Fibroblast of peridontal ligament (primary cell): ENCODE data around the gene GRK5.
A peak's percentile ranks its signal among the peaks of the same experiment; 100 is the strongest.

ENCODE experiments used
- DNase-seq: peaks from one replicate; pipeline ENCODE4 v3.0.0-alpha.2; 2010; ENCODE audit errors: extremely low read depth

The GRK5 gene

DNA sequence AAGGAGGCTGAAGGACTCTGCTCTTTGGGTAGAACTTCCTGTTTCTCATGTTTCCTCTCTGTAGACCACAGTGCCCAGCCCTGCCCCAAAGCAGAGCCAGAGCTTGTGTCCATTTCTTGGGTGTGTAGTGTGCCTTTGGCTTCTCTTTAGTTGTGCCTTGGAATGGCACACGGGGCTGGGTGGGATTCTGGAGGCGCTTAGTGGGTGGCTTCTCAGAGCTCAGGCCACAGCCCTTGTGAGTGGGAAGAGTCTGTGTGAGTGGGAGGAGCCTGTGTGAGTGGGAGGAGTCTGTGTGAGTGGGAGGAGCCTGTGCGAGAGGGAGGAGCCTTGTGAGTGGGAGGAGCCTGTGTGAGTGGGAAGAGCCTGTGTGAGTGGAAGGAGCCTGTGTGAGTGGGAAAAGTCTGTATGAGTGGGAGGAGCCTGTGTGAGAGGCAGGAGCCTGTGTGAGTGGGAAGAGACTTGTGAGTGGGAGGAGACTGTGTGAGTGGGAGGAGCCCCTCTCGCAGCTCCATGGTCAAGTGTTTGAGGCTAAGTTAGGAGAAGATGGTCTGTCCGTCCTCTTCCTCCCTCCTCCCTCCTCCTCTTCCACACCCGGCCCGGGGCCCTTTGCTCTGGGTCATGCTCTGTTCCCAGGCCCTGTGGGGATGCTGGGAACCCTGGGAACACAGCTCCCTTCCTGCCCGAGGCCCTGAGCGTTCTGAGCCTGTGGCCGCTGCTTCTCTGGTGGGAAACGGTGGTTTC lies 153.0 kb downstream of the GRK5 start:
- DNase-seq = no peak

DNA sequence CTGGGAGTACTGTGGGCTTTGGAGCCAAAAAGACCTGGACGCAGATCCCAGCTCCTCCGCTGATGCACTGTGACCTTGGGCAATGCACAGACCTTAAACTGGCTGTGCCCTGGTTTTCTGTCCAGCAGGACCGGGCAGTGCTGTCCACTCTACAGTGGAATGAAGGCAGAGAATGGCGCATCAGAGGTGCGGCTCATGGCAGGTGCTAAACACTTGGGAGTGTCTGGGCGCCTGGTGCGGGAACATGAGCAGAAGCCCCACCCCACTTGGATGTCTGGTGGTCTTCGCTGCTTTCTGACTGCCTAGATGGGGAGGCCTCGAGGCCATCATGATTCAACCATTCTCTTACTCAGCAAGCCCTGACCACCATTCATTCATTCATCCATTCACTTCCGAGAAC lies 153.7 kb downstream of the GRK5 start:
- DNase-seq = no peak

DNA sequence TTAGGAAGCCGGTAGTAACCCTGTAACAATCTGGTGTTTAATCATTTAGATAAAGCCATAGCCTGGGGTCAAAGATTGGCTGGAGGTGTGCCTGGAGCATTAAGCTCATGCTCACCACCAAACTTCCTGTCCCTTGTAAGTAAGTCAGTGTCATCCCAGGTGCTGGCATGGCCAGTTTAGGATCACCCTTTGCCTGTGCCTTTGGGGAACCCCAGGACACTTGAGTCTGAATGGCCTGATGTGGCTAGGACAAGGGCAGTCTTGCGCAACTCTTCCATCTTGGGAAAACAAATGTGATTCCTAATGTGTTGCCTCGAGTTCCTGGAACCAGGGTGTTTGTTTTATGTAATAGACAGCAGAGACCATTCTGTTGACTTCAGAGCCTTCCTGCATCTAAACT lies 154.8 kb downstream of the GRK5 start:
- no peak for DNase-seq

DNA sequence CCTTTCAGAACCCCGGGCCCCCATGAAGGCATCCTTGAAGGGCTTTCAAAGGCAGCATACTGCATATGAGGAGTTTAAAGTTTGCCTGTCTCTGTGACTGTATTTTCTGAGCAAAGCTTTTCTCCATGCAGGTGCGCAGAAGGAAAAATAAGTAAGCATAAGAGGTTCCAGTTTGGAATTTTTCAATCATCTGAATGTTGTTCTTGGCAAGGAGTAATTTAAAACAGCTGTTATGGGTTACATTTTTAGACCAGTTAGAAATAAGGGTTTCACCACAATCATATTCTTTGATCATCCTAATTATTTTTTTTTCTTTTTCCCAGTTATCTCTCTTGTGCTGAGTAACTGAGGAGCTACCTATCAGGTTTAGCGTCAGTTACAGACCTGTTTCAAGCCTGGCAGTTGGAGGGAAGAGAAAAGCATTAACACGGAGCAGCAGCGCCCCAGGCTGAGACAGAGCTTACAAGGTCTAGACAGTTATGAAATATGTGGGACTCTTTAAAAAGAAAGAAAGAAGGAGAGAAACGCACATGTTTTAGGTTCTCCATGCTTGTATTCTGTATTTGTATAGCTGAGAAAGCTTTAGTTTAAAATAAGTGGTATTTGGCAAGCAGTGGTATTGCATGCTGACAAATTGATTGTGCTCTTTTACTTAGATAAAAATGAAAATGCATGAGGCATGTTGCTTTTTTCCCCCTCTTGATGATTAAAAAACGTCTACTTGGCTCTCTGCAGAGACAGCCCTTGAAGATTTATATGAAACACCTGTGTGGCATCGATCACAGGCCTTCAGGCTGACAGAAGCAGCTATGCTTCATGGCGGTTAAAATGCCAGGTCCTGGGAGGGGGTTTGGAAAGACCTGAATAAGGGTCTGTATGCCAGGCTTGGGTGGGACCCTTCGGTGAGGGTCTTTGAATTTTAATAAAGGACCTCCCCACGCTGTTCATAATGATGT lies 157.6 kb downstream of the GRK5 start:
- DNase-seq = peak; percentile 60

DNA sequence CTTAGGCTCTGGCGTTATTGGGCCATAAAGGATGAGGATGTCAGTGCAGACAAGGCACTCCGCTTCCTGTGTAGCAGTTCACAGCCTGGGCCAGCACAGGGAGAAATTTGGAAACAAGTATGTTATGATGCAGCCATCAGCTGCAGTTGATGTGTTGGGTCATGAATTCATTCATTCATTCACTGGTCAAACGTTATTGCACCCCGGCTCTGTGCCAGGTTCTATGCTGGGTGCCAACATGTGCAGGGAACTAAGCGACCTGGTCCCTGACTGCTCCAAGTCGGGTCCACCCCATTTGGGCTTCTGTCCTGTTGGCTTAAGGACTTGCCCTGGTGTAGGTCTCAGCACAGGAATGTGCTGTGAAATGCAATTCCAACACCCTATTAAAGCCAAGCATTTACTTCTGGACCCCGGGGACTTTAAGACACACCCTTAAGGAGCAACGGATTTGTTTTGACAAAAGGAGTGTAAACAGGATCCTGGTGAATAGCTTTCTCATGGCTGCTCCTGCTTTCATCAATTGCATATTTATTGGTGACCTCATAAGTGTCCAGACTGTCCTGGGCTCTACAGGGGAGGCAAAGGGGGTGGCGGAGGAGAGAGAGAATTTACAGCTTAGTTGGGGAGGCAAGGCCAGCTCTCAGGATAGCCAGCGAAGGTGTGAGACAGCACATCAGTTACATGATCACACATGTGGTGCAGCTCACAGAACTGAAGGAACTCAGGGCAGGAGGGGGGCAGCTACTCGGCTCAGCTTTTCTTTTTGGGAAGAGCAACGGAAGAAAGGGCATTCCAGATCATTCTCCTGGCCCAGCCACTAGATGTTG lies 158.6 kb downstream of the GRK5 start:
- no peak for DNase-seq

DNA sequence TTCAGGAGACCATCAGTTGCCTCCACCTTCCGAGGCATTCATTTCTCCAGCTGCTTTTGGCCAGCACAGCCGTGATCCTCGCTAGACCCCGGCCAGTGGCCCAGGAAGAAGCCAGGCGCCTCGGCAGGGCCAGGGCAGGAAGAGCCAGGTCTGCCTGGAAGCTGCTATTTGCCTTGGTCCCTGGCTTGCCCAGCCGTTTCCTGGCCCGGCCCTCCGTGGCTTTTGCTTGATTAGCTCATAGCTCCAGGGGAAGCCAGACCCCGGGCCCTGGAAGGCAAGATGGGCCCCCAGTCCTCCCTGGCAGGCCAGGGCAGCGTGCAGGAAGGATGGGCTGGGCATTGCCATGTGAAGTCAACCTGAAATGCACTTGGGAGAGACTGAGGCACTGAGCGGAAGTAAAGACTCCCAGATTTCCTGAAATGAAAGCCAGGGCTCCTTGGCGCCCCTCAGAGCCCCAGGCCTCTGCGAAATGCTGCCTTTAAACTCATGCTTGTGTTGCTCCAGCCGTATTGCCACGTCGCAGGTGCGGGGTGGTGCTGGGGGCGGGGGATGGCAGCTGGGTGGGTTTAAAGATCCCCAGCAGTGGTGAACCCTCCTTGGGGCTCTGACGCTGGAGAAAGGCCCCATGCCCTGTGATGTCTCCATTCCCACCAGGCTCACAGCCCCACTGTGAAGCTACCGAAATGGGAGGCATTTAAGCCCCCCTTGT lies 160.6 kb downstream of the GRK5 start:
- no peak for DNase-seq

DNA sequence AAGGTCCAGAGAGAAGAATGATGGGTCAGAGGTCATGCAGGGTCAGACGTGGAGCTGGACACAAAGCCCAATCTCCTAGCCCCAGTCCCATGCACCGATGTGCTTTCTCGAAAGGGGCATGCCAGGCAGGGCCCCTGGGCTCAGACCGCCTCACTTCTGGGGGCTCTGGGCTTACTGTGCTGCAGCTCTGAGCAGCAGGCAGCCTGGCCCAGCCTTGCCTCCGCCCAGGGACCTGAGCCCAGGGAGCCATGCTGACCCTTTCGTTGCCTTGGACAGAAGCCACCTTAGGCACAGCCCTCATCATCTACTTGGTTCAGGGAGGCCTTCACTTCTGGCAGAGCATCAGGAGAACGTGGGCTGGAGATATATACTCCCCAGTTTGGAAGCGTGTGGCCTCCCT lies 161.2 kb downstream of the GRK5 start:
- DNase-seq = no peak

DNA sequence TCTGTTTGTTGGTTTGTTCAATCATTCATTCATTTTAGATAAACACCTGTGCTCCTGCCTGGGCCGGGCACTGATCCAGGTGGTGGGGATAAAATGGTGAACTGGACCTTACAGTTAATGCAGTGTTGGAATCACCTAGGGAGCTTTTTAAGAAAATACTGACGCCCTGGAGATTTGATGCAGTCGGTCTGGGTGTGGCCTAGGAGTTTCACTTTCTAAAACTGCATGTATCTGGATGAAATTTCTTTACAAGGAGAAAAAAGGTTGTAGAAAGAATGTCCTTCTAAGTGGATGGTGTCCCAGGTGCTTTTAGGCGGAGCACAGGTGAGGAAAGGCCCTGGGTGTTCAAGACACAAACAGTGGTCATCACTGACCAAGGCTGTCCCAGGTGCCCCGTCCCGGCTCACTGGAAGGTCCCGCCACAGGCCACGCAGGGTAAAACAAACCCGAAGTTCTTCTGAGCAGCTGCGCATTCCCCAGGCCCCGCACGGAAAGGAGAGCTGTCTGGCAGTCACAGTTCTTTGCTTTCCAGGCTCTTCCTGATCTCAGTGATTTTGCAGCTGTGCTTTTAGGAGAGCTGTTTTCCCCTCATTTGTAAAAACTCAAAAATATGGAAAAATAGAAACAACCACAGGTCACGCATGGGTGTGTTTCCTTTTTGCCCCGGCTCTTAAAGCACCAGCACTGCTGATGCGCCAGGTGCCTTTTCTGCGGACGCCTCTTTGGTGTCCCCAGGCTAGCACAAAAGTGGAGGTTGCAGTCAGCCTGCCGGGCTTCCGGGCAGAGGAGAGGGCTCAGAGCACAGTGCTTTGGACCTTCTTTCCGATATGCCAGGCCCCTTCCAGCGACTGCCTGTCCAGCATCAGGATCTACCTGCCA lies 161.9 kb downstream of the GRK5 start:
- peak; percentile 52 for DNase-seq

DNA sequence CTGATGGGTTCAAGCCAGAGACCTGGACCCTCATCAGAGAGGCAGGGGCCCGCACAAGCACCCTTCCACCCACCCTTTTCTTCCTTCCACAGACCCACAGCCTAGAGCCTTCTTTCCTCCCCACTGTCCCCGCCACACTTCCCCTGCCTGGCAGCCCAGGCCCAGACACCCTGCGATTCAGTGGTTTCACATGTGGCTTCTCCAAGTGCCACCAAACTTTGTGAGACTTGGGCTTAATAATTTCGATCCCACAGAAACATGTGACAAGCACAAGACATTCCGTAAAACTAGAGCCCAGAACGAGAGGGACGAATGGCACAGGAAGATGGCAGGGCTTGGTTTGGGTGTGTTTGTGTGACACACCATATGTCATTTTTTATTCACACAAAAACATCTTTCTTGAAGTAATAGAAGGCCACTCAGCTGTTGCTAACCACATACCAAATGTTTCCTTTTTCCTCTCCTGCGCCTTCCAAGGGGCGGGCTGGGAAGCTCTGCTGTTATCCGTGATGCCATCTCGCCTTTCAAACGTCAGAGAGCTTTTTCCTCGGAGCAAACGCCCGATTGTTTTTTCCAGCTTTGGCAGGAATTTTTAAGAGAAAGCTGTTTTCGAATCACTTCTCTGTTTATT lies 162.9 kb downstream of the GRK5 start:
- DNase-seq = peak; percentile 98

DNA sequence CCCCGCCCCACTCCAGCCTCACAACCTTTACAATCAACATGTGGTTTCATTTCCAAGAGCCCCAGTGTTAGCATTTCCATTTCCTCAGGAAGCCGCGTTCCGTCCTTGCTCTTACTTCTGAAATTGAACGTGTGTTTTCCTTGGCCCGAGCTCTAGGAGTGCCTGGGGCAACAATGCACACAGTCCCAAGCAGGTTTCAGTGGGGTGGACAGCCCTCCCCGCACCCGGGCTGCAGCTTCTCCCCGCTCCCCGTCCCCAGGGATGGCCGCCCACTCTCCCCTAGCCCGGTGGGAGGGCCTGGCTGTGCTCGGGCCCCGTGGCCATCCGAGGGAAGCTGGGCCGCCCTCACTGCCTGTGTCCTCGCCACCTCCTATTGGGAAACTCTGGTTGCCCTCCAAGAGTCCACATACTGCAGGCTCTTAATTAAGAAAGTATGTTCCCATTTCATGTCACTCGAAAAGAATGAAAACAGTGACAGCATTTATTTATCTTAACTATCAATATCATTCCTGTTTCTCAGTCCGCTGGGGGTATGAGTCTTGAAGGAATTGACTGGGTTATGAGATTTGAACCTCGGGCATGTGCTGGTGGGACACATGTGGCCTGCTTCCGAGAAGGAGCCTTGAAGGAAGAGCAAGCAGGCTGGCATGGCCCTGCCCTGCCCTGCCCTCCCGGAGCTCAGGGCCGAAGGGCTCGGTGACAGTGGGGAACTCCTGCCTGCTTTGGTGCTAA lies 163.8 kb downstream of the GRK5 start:
- DNase-seq = peak; percentile 98

DNA sequence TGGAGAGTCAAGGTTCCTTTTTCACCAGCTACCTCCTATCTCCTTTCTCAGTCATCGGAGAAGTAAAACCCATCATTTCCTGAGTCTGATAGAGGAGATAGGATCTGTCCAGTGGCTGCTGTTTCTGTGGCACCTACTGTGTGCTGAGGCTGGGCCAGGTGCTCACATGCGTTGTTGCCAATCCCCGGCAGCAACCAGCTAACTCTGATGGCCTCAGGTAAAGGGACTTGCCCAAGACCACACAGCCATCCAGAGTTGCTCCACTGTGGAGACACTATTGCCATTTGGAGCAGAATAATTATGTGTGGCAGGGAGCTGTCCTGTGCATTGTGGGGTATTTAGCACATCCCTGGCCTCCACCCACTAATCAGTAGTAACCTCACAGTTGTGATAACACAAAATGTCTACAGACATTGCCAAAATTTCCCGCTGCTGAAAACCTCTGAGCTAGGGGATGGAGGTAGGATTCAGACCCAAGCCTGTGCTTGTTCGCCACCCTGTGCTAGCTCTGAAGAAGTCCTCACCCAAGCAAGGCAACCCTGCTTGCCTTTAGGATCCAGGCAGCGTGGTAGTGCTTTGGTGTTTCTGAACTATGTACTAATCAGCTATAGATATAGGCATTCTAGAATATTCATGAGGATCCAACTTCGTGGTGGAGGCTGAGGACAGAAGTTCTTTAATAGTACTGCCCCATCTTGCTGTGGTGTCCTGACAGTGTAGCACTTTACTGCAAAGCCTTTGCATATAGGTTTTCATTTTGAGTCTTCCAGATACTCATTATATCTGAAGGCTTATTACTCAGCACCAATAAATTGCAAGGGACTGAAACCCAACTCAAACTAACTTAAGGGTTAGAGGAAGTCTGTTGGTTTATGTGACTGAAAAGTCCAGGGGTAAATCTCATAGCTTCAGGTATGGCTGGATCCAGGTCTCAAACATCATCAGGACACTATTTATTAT lies 164.6 kb downstream of the GRK5 start:
- peak; percentile 43 for DNase-seq

DNA sequence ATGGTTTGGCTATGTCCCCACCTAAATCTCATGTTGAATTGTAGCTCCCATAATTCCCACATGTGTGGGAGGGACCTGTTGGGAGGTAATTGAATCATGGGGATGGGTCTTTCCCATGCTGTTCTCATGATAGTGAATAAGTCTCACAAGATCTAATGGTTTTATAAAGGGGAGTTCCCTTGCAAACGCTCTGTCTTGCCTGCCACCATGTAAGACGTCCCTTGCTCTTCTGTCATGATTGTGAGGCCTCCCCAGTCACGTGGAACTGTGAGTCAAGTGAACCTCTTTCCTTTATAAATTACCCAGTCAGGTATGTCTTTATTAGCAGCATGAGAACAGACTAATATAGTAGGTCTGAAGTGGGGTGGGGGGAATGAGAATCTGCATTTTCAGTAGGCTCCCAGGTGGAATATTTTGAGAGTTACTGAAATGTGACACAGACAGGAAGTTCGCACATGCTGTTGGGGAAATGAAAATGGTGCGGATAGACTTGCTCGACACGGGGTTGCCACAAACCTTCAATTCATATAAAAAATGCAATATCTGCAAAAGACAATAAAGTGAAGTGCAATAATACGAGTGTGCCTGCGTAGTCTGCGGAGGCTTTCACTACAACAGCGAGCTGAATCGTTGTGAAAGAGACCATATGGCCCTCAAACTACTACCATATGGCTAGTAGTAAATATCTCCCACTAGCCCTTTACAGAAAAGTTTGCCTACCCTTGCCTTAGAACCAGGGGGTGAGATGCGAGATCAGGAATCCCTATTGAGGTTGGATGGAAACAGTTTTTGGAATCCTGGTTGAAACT lies 166.1 kb downstream of the GRK5 start:
- DNase-seq = no peak

DNA sequence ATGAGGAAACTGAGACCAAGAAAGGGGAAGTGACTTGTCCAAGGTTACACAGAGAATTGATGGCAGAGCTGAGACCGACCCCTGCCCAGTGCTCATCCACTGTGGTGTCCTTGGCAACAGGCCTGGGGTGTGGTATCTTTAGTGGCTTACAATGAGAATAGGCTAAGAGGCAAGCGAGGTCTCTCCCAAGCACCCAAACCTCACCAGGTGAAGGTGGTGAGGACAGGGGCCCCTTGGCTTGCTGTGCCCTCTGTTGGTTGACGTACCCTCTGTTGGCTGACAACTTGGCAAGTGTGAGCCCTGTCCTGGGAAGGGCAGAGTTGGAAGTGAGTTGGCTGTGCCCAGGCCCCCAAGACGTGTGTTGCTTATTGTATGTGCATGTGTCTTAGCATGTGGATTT lies 166.9 kb downstream of the GRK5 start:
- DNase-seq = no peak

DNA sequence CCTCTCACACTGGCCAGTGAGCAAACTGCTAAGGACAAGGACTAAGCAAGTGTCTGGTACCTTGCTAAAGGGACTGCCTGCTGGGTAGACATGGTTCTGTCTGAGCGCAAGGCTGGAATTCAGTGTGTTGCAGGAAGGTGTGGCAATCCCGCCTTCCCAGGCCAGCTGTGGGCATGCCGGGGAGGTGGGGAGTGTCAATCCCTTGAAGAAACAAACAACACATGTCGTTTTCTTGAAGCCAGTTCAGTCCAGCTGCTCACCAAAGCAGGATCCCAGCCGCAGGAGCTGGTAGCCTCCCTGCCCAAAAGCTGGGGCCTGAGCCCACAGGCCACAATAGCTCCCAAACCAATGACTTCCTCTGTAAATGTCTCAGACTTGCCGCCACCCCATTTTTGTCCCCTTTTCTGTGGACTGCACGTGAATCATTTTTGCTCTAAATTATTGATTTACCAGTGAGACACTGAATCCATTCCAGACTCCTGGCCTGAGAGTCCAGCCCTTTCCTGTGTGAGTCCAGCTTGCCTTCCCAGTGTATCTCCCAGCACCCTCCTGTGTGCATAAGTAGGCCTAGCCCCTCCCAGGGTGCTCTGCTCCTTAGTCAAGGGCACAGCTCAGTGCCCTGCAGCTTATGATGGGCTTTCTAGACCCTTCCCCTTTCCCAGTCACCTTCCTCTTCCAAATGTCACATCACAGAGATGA lies 168.4 kb downstream of the GRK5 start:
- DNase-seq = peak; percentile 41

DNA sequence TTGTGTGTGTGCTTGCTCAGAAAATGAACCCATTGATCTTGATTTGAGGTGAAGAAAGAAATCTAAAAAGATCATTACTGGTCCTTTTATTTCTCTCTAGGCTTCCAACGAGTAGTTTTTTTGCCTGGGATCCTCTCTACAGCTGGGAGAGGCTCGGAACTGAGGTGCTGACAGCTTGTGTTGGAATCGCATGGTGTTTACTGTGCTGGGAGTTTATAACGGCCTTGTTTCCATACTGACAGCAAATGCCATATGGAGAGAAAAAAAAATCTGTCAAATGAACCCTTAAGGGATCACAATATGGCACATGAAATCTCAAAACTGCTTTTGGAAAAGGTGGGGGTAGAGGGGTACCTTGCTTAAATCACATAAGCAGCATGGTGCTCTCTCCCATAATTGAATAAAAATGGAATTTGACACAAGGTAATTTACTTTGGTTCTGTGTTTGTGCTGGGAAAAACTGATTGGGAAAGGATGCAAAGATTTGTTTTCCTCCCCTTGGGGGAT lies 170.1 kb downstream of the GRK5 start:
- no peak for DNase-seq

DNA sequence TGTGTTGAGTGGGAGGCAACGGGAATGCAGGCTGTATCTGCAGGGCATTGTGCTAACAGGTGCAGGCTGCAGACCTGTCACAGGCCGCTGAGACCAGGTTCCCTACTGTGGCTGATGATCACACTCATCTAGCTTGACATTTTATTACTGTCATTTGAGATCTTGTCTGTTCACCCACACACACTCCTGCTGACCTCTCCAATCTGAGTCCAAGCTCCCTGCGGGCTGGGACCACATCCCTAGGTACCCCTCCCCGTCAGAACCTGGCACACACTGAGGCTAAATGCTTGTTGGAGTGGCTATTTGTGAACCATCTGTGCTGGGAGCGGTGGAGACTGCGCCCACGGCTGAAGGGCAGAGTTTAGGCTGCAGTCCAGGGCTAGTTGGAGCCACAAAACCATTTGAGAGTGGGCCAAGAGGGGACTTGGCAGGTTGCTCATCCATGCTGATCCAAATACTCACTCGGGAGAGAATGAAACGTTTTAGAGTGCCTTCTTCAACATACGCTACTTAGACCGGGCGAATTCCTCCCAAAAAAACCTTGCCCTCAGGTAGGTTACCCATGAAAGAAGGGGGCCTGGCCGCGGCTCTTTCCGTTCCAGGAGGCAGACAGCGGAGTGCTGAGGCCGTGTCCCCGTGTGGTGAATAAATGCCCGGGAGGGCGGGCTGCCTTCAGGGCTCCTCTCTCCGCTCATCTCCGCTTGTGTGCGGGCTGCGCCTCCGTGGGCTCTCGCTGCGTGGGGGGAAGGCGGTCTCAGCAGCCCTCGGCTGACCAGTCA lies 170.8 kb downstream of the GRK5 start:
- DNase-seq = no peak
